ENCODE data around the gene SYT13. TPM values are rescaled to one million over a fixed set of nuclear protein-coding genes. Genes with fewer than 3 reads are reported as not detected.

SYT13 gene
- total RNA-seq, 1 experiment from 2014 or later: 4.3 TPM

- no peak overlapping the region for H2AFZ ChIP-seq (ENCODE audit: low read length)
These were observed 49.3 kb upstream of the SYT13 start for GRCh38 chr11:45335434-45335833.

More at GRCh38 chr11:45335434-45335833, 49.3 kb upstream of the SYT13 start:
- Histone ChIP-seq H2BK5ac (ENCODE audit: insufficient read length, low read length) (no peak overlapping the region), H2BK120ac (ENCODE audit: low read depth, low read length, poor library complexity, severe bottlenecking) (no peak overlapping the region), H3K18ac (ENCODE audit: insufficient read length, low read depth, low read length) (no peak overlapping the region), H2BK12ac (ENCODE audit: insufficient read length, low read depth, low read length) (no peak overlapping the region), H3K9ac (ENCODE audit: extremely low read depth, insufficient read length, low read length) (no peak overlapping the region), H4K5ac (ENCODE audit: insufficient read length, low read depth, low read length) (no peak overlapping the region), H2BK15ac (ENCODE audit: low read depth, low read length) (no peak overlapping the region), H3K4ac (ENCODE audit: low read depth, low read length) (no peak overlapping the region), H3T11ph (ENCODE audit: low read length) (no peak overlapping the region), H4K8ac (replicated peaks; ENCODE audit: insufficient read length, low read depth, low read length) (no peak overlapping the region), H3K23me2 (ENCODE audit: insufficient read length, low read depth, low read length, poor library complexity, severe bottlenecking) (no peaks in the 10 kb centered on the region), H4K91ac (ENCODE audit: insufficient read length, low read depth, low read length) (no peak overlapping the region), H2AK5ac (ENCODE audit: insufficient read length, low read length) (no peak overlapping the region), H3K79me2 (ENCODE audit: insufficient read depth, low read length) (no peaks in the 10 kb centered on the region), H3K14ac (ENCODE audit: insufficient read depth, low read length) (no peak overlapping the region), H4K20me1 (ENCODE audit: control insufficient read depth, insufficient read depth, insufficient read length) (no peaks in the 10 kb centered on the region), H3K4me1 (ENCODE audit: insufficient read depth, low read length) (no peaks in the 10 kb centered on the region), H2BK20ac (ENCODE audit: low read depth, low read length, poor library complexity, severe bottlenecking) (no peak overlapping the region), H3K56ac (ENCODE audit: insufficient read length, low read depth, low read length) (no peak overlapping the region), H3K9me3 (ENCODE audit: control insufficient read depth, low read depth, low read length) (no peaks in the 10 kb centered on the region), H3K27me3 (ENCODE audit: insufficient read depth, low read length) (0 out of 2 replicates have a peak, but pooled peaks cover 3% of the 10 kb centered on the region), H3K23ac (ENCODE audit: insufficient read length, low read depth, low read length) (no peak overlapping the region), H3K4me2 (ENCODE audit: insufficient read depth, insufficient read length, low read length) (no peak overlapping the region), H3K79me1 (ENCODE audit: insufficient read depth, low read depth, low read length, poor library complexity, severe bottlenecking) (no peaks in the 10 kb centered on the region), H3K27ac (ENCODE audit: insufficient read length, low read depth, low read length) (no peak overlapping the region)
- peaks cover 18% of the 10 kb centered on the region for H3K27me3 Mint-ChIP-seq (ENCODE audit: low read depth)
- DNase-seq: no peak
- peaks cover 12 to 15% of the 10 kb centered on the region in 2 experiments for H3K4me1 Mint-ChIP-seq
- no peak overlapping the region for H3K4me3 Mint-ChIP-seq
- TF ChIP-seq CTCF (conservative IDR thresholded peaks at IDR 0.05): no peak
- H3K36me3 Mint-ChIP-seq (ENCODE audit: insufficient read depth in 1 of 3, low read depth in 3 of 3): no peaks in the 10 kb centered on the region
- no peaks in the 10 kb centered on the region for H3K9me3 Mint-ChIP-seq
- H3K27ac Mint-ChIP-seq: no peak overlapping the region; a peak in 1 of 7 replicates
